G401 (cell line): ENCODE measurements around the gene TLE2. TPM values are rescaled to one million over a fixed set of nuclear protein-coding genes. Genes with fewer than 3 reads are reported as not detected.
"Not testable (repeated sequence)": the region's sequence is repeated elsewhere in the genome, so short reads cannot be mapped to it uniquely, and the experiment has no call there.

Experiments used
- DNase-seq: peaks from one replicate; pipeline ENCODE4 v3.0.0-alpha.2; 2015; ENCODE audit warnings: low spot score
- in situ Hi-C: cut with HindIII; loops from 2 replicates; pipeline ENCODE4 v1.10.0; 2016; ENCODE audit warnings: low sequenced_read_pairs, mixed read lengths
- total RNA-seq: library from RNA; depleted of rRNA; stranded (reverse); fragments of >200 nt; shearing (Covaris generic); gene quantifications from 2 replicates; pipeline ENCODE4 v1.2.3, GENCODE V29; 2014

TLE2 gene
- total RNA-seq, 1 experiment from 2014 or later = 11.7 TPM

DNA sequence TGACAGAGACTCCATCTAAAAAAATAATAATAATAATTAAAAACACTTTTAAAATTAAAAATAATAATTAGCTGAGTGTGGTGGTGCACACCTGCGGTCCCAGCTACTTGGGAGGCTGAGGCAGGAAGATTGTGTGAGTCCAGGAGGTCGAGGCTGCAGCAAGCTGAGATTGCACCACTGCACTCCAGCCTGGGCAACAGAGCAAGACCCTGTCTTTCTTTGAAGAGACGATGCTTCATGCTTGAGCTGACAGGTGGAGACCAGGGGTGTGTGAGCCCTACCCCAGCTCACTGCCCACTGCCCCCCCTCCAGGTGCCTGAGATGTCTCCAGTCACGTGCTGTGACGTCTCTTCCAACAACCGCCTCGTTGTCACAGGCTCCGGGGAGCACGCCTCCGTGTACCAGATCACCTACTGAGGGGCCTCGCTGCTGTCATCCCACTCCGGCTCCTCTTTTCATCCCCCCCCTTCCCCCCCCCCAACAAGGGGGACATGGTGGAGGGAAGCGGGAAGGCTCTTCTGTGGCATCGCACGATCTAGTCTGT lies 34.4 kb downstream of the TLE2 start:
- in situ Hi-C loops = no loop called here
- no peak for DNase-seq

DNA sequence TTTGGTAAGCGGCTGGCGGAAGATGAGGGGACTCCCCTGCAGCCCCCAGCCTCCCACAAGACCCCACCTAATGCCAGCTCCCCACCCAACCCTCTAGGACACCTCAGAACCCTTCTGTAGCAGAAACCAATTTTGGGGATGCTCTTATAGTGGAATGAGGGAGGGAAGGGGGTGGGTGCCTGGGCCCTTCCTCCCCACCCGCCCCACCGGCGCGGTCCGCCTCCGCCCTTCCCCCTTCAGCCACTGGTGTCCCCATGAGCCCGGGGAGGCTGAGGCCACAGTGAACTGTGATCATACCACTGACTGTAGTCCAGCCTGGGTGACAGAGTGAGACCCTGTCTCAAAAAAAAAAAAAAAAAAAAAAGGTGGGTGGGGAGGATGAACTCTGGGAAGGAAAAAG lies 35.5 kb downstream of the TLE2 start:
- in situ Hi-C loops = no loop called here
- no peak for DNase-seq

DNA sequence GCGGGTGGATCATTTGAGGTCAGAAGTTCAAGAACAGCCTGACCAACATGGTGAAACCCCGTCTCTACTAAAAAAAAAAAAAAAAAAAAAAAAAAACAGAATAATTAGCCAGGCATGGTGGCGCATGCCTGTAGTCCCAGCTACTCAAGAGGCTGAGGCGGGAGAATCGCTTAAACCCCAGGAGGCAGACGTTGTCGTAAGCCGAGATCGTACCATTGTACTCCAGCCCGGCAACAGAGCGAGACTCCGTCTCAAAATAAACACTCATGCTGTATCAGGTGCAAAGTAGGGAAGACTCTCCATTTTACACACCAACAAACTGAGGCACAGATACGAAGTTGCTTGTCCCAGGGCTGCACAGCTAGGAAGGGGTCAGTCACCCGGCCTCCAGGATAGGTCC lies 36.1 kb downstream of the TLE2 start:
- in situ Hi-C loops = no loop called here
- DNase-seq = no peak

DNA sequence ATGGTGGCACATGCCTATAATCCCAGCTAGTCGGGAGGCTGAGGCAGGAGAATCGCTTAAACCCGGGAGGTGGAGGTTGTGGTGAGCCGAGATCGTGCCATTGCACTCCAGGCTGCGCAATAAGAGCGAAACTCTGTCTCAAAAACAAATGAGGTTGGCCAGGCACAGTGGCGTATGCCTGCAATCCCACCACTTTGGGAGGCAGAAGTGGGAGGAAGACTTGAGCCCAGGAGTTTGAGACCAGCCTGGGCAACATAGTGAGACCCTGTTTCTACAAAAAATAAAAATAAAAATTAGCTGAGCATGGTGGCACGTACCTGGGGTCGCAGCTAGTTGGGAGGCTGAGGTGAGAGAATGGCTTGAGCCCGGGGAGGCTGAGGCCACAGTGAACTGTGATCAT lies 36.7 kb downstream of the TLE2 start:
- in situ Hi-C loops, DNase-seq: not testable (repeated sequence)

DNA sequence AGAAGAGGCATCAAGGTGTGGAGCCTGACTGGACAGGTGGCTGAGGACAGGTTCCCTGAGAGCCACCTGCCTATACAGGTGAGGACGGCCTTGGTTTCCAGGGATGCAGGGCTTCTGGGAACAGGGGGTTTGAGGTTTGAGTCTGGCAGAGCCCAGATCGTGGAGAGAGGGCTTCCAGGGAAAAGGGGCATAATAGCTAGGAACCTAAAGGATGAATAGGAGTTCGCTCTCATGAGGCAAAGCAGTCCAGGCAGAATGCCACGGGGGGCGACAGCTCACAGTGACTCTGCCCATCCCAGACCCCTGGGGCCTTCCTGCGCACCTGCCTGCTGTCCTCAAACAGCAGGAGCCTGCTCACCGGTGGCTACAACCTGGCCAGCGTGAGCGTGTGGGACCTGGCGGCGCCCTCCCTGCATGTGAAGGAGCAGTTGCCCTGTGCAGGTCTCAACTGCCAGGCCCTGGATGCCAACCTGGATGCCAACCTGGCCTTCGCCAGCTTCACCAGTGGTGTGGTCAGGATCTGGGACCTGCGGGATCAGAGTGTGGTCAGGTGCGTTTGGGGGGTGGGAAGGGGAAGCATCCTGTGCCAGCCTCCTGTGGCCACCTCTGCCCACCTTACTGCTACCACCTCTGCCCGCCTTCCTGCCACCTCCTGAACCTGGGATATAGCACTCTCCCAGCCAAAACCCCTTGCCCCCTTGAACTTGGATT lies 39.7 kb downstream of the TLE2 start:
- in situ Hi-C loops = no loop called here
- DNase-seq = no peak

DNA sequence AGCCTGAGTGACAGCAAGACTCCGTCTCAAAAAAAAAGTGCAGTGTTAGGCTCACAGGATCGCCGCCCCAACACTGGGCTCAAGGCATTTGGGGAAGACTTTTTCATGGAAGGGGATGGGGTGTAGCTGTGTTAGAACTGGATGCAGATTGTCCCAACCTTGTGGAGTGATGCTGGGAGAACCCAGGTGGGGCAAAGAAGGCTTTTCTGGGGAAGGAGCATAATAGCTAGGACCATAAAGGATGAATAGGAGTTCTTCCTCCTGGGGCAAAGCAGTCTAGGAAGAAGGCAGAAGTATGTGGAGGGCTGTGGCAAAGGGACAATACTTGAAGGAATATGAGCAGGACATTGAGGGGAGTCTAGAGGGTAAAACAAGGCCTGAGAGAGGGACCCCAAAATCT lies 40.5 kb downstream of the TLE2 start:
- in situ Hi-C loops = no loop called here
- DNase-seq = no peak

DNA sequence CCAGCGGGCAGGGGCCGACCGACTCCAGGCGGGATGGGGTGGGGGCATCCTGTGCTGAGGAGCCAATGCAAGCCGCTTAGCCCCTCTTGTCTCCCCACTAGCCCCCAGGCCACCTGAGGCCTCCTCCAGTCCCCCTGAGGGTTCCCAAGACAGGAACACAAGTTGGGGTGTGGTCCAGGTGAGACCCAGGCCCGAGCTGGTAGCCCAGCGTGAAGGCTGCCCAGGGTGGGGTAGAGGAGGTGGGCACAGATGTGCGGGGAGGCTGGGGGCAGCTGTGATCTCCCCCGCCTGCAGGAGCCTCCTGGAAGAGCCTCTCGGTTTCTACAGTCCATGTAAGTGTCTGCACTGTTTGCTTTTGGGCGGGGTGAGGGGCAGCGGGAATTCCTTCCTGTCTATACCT lies 41.3 kb downstream of the TLE2 start:
- DNase-seq = no peak
- in situ Hi-C loops = no loop called here

DNA sequence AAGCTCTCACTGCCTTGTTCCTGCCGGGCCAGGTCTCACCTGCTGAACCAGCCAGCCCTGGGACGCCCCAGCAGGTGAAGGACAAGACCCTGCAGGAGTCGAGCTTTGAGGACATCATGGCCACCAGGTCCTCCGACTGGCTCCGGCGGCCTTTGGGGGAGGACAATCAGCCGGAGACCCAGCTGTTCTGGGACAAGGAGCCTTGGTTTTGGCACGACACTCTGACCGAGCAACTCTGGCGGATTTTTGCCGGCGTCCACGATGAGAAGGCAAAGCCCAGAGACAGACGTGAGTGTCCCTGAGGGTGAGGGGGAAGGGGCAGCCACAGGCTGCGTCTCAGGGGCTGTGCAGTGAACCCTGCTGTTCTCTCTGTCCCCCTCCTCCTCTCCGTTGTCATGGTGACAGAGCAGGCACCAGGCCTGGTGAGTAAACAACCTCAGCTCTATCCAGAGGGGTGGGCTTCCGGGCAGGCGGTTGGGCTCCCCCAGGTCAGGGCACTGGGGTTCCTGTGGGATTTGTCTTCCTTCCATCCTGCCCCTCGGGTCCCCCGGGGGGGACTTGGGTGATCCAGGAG lies 42.0 kb downstream of the TLE2 start:
- in situ Hi-C loops = no loop called here
- no peak for DNase-seq

DNA sequence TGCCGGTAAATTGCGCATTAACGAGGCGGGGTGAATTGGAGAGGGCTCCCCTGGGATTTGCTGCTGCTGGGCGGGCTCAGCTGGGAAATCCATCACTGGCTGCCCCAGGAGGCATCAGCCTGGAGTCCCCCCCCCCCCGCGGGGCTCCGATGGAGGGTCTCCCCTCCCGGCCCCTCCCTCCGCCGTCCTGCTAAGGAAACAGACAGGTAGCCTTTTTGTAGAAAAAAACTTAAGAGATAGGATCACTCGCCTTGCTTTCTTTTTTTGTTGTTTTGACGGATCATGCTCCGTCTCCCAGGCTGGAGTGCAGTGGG lies 44.9 kb downstream of the TLE2 start:
- no peak for DNase-seq
- in situ Hi-C loops = no loop called here

DNA sequence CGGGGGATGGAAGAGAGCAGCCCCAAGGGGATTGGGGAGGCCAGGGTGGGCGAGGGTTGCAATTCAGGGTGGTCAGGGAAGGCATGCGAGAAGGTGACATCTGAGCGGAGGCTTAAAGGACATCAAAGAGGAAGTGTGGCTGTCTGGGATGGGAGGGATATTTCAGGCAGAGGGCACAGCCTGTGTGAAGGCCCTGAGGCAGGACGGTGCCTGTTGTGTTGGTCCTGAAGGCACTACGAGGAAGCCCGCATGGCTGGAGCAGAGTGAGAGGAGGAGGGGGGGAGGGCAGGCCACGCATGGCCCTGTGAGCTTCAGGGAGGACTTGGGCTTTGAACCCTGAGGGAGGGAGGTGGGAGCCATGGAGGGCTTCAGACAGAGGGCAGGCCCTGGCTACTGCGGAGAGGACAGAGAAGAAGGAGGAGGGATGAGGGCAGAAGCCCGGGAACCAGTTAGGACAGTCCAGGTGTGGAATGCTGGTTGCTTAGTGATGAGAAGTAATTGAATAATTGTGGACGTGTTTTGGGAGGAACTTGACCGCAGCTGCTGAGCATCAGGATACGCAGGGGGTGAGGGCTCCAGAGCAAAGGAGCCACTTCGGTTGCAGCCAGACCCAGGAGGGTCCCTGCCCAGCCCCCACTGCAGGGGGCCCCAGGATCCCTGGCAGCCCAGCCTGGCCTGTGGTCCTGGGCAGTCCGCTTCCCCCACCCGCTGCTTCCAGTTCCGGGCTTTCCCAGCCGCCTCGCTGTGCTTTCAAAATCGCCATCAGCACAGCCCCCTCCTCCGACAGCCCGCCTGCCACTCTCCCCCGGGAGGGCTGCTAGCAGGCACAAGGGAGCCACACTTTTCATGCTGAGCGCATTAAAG lies 45.5 kb downstream of the TLE2 start:
- peak; percentile 32 for DNase-seq
- in situ Hi-C loops = no loop called here

DNA sequence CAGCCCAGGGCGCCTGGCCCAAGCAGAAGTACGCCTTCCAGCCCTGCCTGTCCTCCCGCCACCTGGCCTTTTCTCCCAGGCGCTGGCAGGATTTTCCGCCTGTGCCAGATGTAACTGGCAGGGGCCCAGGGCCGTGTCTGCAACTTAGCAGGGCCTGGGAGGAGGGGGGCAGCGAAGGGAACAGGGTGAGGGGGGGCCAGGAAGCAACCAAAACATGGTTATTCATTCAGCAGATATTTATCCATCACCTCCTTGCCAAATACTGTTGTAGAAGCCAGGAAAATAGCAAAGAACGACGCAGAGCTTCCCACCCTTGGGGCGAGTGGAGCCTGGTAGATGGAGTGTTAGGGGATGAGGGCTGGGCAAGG lies 46.1 kb downstream of the TLE2 start:
- DNase-seq = peak; percentile 46
- in situ Hi-C loops = no loop called here

DNA sequence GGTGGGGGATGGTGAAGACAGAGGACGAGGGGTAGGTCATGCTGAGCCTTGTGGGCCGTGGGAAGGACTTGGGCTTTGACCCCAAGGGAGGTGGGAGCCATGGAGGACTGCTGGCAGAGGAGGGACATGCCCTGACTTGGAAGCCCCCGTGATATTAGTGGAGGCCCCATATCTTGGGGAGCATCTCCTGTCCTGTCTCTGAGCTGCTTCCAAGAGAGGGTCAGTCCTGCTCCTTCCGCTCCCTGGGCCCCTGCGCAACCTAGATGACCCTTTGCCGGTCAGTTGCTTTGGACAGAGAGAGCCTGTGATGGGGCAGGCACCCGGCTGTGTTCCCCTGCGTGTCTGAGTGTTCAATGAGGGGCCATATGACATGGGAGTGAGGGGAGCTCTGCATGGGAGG lies 46.5 kb downstream of the TLE2 start:
- in situ Hi-C loops = no loop called here
- no peak for DNase-seq

DNA sequence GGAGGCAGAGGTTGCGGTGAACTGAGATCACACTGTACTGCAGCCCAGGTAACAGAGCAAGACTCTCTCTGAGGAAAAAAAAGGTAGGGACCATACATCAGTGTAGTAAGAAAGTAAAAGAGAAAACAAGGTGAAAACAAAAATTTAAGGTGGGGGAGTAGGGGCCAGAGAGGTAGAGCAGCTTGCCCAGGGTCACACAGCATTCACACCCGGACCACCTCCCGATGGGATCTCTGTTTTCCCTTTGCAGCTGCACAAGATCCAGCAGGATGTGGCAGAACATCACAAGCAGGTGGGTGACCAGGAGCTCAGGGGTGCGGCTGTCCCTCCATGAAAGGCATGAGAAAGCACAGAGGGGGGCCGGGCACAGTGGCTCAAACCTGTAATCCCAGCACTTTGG lies 47.2 kb downstream of the TLE2 start:
- DNase-seq = no peak
- in situ Hi-C loops = no loop called here

DNA sequence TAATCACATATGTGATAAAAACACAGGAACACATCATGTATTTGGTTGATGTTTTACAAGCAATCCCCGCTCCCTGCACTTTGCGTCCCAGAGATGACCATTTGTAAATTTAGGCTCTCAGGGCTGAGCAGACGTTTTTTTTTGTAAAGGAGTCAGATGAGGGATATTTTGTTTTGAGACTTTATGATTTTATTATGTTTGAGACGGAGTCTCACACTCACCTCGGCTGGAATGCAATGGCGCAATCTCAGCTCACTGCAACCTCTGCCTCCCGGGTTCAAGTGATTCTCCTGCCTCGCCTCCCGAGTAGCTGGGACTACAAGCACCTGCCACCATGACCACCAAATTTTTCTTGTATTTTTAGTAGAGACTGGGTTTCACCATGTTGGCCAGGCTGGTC lies 50.3 kb downstream of the TLE2 start:
- DNase-seq = no peak
- in situ Hi-C loops = no loop called here

DNA sequence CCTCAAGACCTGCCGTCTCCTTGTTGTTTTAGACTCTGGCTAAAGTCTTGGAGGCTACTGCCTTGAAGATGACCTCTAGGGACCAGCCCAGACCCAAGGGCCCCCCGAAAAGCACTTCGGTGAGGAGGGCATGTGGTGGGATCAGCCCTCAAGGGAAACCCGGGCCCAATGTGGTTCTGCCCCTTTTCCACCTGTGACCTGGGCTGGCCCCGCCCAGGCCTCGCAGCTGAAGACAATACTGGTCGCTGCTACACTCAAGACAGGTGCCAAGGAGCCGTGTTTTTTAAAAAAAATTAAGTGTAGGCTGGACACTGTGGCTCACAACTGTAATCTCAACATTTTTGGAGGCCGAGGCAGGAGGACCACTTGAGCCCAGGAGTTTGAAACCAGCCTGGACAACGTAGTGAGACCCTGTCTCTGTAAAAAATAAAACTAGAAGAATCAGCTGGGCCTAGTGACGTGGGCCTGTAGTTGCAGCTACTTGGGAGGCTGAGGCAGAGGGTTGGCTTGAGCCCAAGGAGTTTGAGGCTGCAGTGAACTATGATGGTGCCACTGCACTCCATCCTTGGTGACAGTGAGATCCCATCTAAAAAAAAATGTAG lies 50.8 kb downstream of the TLE2 start:
- no peak for DNase-seq
- in situ Hi-C loops = no loop called here

DNA sequence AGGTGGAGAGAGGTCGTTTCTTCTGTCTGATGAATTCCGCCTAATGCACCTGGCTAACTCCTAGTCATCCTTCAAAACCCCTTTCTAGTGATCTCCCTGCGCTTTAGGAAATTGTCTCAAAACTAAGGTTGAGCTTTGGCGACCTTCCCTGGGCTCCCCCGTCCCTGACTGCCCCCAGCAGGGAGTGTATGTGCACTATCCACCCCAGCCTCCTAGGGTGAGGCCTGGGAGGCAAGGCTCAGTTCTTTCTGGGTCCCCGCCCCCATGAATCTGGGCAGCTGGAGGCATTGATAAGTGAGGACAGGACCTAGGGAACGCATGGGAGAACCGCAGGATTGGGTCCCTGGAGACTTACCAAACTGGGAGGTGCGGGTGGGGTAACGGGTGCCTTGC lies 51.3 kb downstream of the TLE2 start:
- DNase-seq = no peak
- in situ Hi-C loops = no loop called here

DNA sequence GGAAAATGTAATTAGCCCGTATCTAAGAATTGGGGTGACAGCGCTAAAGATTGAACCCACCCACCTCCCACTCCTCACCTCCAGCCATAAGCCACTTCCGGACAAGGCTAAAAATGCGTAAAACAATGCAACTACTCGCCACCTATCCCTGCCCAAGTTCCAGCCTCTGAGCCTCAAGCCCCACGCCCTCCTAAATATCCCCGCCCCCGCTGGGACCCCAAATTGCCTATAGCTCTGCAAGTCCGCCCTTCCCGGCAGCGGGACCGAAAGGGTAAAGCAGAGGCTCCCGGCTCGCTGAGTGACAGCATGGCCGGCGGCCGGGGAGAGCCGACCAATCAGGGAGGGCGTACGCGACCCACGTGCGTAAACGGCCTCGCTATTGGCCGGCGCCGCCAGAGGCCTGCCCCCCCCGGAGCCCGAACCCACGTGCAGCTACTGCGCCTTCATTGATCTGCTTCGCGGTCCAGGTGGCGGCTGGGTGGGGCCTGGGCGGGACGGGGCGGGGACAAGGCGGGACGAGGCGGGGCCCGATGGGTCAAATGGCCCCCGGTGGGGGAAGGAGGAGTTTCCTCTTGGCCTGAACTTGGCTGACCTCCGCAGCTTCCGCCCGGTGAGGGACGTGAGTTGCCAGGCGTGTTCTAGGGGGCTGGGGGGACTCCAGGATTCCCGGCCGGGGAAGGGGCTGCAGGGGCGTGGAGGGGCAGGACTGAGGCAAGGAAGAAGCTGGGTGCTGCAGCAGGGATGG lies 51.9 kb downstream of the TLE2 start, which contains the start of gene TLE6:
Gene TLE6 (plus strand): TSS at position 564 of the 745 bp plus-strand sequence. CDS start 670 bp downstream, outside the sequence.
- in situ Hi-C loops = no loop called here
- peak; percentile 95 for DNase-seq

DNA sequence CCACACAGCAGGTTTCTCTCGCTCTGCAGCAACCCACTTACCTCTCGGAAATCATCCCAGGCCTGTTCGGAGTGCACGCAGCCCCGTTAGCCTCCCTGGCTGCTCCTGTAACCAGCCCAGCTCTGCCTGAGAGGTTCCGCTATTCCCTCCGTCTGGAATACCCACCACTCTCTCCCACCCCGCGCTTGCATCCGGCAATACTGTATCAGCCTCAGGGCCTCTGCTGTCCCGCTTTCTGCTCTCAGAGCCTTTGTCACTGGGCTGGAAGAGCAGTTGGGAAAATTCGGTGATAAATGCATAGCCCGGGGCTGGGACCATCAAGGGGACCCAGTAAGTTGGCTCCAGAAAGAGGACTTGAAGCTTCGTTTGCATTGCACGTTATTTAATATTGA lies 52.5 kb downstream of the TLE2 start:
- in situ Hi-C loops = no loop called here
- peak; percentile 39 for DNase-seq

DNA sequence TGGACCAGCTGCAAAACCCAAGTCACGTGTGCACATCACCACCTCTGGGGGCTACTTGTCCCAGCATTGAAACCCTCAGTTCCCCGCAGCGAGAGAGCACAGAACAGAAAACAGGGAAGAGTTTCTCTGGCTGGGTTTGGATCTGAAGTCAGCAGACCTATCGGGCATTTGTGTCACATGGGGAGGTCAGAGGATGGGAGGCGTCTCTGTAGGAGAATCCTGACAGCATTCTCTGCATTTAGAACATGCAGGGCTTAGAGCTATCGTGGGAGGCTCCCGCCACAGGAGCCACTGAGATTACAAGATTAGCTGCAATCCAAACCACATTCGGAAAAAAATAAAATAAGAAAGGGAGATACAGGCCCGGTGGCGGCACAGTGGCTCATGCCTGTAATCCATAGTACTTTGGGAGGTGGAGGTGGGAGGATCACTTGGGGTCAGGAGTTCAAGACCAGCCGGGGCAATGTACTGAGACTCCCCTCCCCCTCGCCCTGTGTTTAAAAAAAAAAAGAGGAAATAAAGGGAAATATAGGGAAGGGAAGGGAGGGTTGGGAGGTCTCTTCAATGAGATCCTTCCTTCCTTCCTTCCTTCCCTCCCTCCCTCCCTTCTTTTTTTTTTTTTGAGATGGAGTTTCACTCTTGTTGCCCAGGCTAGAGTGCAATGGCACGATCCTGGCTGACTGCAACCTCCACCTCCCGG lies 54.6 kb downstream of the TLE2 start:
- no peak for DNase-seq
- in situ Hi-C loops = no loop called here
